Thyroid gland (tissue), 4 donors: ENCODE measurements around the gene PMS2.

Source experiments
- CTCF ChIP-seq, 6 experiments: fragments of 200-600 bp in 3 of 6; fragments of 450-650 bp in 3 of 6; sonication (generic) in 3 of 6; IDR thresholded peaks; one replicate each; pipeline ENCODE4 v1.5.1; 2016 to 2019; ENCODE audit warnings: antibody characterized with exemption in 6 of 6, mild to moderate bottlenecking in 2 of 6, inconsistent platforms in 1 of 6, moderate library complexity in 1 of 6
- POLR2A ChIP-seq, 2 donors: fragments of 450-650 bp; IDR thresholded peaks; one replicate each; pipeline ENCODE4 v1.6.1; 2017; ENCODE audit warnings: antibody characterized with exemption in 2 of 2, mild to moderate bottlenecking in 2 of 2, moderate library complexity in 1 of 2

- TF ChIP-seq CTCF (IDR thresholded peaks at IDR 0.05), result no peak
- no peak for TF ChIP-seq POLR2A (IDR thresholded peaks at IDR 0.05)
Measured at GRCh38 chr7:6031567-6031966, 22.7 kb upstream of the PMS2 start.
